Activated CD4-positive, alpha-beta T cell treated with anti-CD3 and anti-CD28 coated beads for 36 hours (primary cell): ENCODE data around the gene HIPK4. TPM values are rescaled to one million over a fixed set of nuclear protein-coding genes. Genes with fewer than 3 reads are reported as not detected.

Experiments used
- ATAC-seq: fragments of 200-7000 bp; cut with Tn5 transposase; one replicate; pipeline ENCODE4 v1.10.0; 2021; ENCODE audit warnings: mild to moderate bottlenecking, moderate library complexity
- CTCF ChIA-PET: fragments of 350-600 bp; sonication (Branson Sonifier 250); formaldehyde crosslinking; loops from one replicate; lab custom pipeline; 2021; ENCODE audit warnings: antibody characterized with exemption; lab: Charles Lee
- POLR2A ChIA-PET: fragments of 350-600 bp; sonication (Branson Sonifier 250); formaldehyde crosslinking; loops from one replicate; lab custom pipeline; 2021; ENCODE audit warnings: antibody characterized with exemption, inconsistent platforms; lab: Charles Lee
- DNase-seq: peaks from one replicate; pipeline ENCODE4 v3.0.0-alpha.2; 2020
- H3K27ac Mint-ChIP-seq: one replicate; pipeline ENCODE4 v1.8.0; 2021; ENCODE audit warnings: mixed read lengths
- H3K27me3 Mint-ChIP-seq: one replicate; pipeline ENCODE4 v1.8.0; 2021; ENCODE audit warnings: mixed read lengths
- H3K36me3 Mint-ChIP-seq: one replicate; pipeline ENCODE4 v1.8.0; 2021; ENCODE audit warnings: low read depth, mixed read lengths
- H3K4me1 Mint-ChIP-seq: one replicate; pipeline ENCODE4 v1.8.0; 2021; ENCODE audit warnings: mixed read lengths
- H3K4me3 Mint-ChIP-seq: one replicate; pipeline ENCODE4 v1.8.0; 2021; ENCODE audit warnings: mild to moderate bottlenecking, moderate library complexity, mixed read lengths
- H3K9me3 Mint-ChIP-seq: one replicate; pipeline ENCODE4 v1.8.0; 2021; ENCODE audit warnings: low read depth, mixed read lengths
- intact Hi-C, 2 experiments: fragments of 100-400 bp; cut with DNase I in 1 of 2; cut with micrococcal nuclease in 1 of 2; formaldehyde crosslinking; loops; one replicate each; pipeline versions ENCODE4 v1.14.2 to v1.15.1; 2022 to 2024; cut with DNase I, micrococcal nuclease
- total RNA-seq, 2 experiments: library from RNA; stranded (reverse); gene quantifications; one replicate each; pipeline ENCODE4 v1.2.3, GENCODE V29; 2021

HIPK4 gene
- total RNA-seq, 2 experiments from 2014 or later, result 0.09 TPM; not detected in 1

DNA sequence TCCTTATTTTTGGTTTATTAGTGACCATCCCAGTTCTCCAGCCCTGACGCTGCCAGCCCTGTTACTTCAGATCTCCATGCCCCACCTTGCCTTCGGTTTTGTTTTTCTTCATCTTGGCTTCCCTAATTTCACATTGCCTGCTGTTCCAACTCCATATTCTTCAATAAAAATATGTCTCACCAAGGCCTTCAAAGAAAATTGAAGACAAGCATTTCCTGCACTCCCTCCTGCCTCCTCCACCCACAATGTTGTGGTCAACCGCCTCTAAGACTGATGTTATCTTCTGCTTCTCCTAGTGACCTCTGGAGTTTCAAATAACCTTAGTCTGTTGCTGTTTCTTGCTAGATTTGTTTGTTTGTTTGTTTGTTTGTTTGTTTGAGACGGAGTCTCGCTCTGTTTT, 26.9 kb downstream of the HIPK4 start:
- ATAC-seq (no peak), DNase-seq (no peak)
- Mint-ChIP-seq H3K4me1 (peaks cover 13% of the 10 kb centered on the region), H3K4me3 (no peak overlapping the region), H3K36me3 (peaks cover 2% of the 10 kb centered on the region), H3K9me3 (no peaks in the 10 kb centered on the region), H3K27ac (no peak overlapping the region), H3K27me3 (no peaks in the 10 kb centered on the region)
- ChIA-PET CTCF (interaction anchor here (1.5 kb wide), 1 partner anchor 101 kb away, joined by 3 read pairs; no protein-coding TSS in a partner anchor), POLR2A (no interaction called here)
- intact Hi-C loops, result no loop called here

DNA sequence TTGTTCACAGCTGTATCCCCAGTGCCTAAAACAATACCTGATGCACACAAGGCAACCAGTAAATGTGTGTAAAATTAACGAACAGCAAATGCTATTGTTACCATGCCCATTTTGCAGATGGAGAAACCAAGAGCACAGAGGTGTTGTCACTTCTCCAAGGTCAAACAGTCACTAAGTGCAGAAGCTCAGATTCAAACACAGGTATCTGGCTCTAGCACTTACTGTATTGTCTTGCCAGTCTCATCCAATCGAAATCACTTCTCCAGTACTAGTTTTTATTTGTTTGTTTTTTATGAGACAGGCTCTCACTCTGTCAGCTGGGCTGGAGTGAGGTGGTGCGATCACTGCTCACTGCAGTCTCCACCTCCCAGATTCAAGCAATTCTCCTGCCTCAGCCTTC, 27.8 kb downstream of the HIPK4 start:
- Mint-ChIP-seq H3K27me3 (no peaks in the 10 kb centered on the region), H3K27ac (no peak overlapping the region), H3K4me1 (peaks cover 13% of the 10 kb centered on the region), H3K9me3 (no peaks in the 10 kb centered on the region), H3K4me3 (no peak overlapping the region), H3K36me3 (peaks cover 2% of the 10 kb centered on the region)
- intact Hi-C loops, result no loop called here
- no peak for ATAC-seq
- DNase-seq, result no peak
- POLR2A ChIA-PET, result no interaction called here
- CTCF ChIA-PET, result no interaction called here

DNA sequence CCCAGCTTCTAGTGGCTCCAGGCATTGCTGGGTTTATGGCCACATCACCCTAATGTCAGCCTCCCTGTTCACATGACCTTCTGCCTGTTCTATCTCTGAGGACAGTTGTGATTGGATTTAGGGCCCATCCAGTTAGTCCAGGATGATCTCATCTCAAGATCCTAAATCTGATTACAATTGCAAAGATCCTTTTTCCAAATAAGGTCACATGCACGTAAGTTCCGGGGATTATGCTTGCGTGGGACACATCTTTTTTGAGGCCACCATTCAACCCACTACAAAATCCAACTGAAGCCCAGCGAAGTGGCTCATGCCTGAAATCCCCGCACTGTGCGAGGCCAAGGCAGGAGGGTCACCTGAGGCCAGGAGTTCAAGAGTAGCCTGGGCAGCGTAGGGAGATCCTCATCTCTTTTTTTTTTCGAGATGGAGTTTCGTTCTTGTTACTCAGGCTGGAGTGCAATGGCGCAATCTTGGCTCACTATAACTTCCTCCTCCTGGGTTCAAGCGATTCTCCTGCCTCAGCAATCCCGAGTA, 29.2 kb downstream of the HIPK4 start:
- POLR2A ChIA-PET, result no interaction called here
- Mint-ChIP-seq H3K27me3 (no peaks in the 10 kb centered on the region), H3K9me3 (no peaks in the 10 kb centered on the region), H3K36me3 (no peaks in the 10 kb centered on the region), H3K27ac (no peak overlapping the region), H3K4me1 (peaks cover 19% of the 10 kb centered on the region), H3K4me3 (no peak overlapping the region)
- intact Hi-C loops, result no loop called here
- DNase-seq (no peak), ATAC-seq (no peak)
- CTCF ChIA-PET, result no interaction called here

DNA sequence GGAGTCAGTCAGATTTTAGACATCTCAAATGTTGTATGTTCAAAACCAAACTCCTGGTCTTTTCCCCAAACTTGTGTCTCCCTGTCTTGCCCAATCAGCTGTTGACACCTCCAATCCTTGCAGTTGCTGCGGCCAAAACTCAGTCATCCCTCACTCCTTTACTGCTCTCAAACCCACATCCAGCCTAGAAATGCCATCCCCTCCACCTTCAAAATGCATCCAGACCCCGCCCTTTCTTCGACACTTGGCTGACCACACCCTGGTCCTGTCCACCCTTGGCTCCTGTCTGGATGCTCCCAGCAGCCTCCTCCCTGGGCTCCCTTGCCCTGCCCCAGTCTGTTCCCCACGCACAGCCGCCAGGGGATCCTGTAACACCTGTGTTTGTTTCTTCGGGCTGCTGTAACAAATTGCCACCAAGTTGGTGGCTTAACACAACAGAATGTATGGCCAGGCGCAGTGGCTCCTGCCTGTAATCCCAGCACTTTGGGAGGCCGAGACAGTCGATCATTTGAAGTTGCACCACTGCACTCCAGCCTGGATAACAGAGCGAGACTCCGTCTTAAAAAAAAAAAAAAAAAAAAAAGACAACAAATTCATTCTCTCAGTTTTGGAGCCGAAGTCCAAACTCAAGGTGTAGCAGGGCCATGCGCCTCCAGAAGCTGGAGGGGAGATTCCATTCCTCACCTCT, 29.8 kb downstream of the HIPK4 start:
- ATAC-seq (no peak), DNase-seq (no peak)
- Mint-ChIP-seq H3K9me3 (no peaks in the 10 kb centered on the region), H3K4me3 (no peak overlapping the region), H3K27ac (no peak overlapping the region), H3K36me3 (no peaks in the 10 kb centered on the region), H3K27me3 (no peaks in the 10 kb centered on the region), H3K4me1 (peaks cover 17% of the 10 kb centered on the region)
- intact Hi-C loops, result no loop called here
- POLR2A ChIA-PET, result no interaction called here
- CTCF ChIA-PET, result no interaction called here

DNA sequence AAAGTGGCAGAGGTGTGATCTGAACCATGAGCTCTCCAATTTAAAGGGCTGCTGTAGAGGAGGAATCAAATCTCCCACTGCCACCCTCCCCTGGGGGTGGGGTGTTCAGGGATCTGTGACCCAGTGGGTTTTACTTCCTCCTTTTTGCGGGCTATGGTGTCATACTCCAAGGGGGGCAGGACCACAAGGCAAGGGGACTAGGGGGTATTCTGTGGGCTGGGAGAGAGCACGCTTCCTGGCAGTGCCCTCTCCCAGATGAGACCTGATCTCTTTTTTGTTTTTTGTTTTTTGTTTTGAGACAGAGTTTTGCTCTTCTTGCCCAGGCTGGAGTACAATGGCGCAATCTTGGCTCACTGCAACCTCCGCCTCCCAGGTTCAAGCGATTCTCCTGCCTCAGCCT, 31.2 kb downstream of the HIPK4 start:
- CTCF ChIA-PET, result no interaction called here
- intact Hi-C loops, result no loop called here
- POLR2A ChIA-PET, result no interaction called here
- no peaks in the 10 kb centered on the region for H3K27me3 Mint-ChIP-seq
- no peak for ATAC-seq
- no peaks in the 10 kb centered on the region for H3K9me3 Mint-ChIP-seq
- peaks cover 13% of the 10 kb centered on the region for H3K4me1 Mint-ChIP-seq
- DNase-seq, result no peak
- H3K27ac Mint-ChIP-seq, result no peak overlapping the region
- H3K4me3 Mint-ChIP-seq, result no peak overlapping the region
- H3K36me3 Mint-ChIP-seq, result no peaks in the 10 kb centered on the region

DNA sequence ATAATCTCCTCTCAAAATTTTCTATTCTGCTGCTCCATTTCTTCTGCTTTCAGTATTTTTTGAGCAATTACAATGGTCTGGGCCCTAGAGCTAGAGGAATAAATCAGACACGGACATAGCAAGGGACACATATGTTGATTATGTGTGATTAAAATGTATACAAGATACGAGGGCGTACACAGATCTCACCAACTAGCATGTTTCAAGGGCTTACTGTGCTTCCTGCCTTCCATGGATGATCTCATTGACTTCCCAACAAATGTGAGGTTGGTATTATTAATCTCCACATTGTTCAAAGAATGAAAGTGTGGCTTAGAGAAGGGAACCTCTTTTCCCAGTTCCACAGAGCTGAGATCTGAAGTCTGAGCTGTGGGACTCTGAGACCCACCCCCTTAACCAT, 32.3 kb downstream of the HIPK4 start:
- Mint-ChIP-seq H3K36me3 (no peaks in the 10 kb centered on the region), H3K4me1 (peaks cover 8% of the 10 kb centered on the region), H3K27me3 (no peaks in the 10 kb centered on the region), H3K27ac (no peak overlapping the region), H3K4me3 (no peak overlapping the region), H3K9me3 (no peaks in the 10 kb centered on the region)
- CTCF ChIA-PET, result interaction anchor here (0.9 kb wide), 1 partner anchor 9 kb away, joined by 3 read pairs; no protein-coding TSS in a partner anchor
- DNase-seq, result no peak
- POLR2A ChIA-PET, result no interaction called here
- no peak for ATAC-seq
- intact Hi-C loops, result no loop called here

DNA sequence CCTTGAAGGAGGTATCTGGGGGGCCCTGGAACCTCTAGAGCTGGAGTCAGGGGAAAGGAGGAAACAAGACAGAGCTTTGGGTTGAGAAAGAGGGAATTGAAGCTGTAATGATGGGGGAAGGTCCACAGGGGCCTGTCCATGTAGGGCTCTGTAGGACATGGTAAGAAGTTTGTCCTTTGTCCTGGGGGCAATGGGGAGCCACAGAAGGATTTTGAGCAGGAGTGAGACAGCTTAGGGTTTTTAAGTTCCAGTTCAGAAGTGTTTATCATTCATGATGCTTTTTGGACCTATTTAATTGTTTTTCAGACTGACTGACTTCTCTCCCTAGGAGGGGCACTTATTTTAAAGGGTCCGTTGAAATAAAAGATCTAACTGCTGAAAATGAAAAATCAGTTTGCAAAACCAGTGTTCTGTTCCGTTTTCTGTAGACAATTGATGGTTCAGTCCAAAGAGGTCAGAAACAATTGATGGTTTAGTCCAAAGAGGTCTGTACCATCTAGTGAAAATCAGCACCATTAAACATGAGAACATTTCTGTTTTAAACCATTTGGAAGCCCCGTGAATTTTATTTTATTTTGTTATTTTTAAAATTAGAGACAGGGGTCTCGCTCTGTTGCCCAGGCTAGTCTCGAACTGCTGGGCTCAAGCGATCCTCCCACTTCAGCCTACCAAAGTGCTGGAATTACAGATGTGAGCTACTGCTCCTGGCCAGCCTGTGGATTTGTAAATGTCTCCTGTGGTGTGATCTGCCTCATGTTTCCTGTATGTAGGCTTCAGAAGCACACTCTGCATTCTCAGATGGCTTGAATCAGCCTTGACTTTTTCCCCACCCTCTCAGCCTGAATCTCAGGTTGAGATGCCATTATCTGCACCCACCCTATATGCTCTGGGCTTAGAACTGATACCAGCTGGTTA, 33.0 kb downstream of the HIPK4 start:
- Mint-ChIP-seq H3K27ac (no peak overlapping the region), H3K27me3 (no peaks in the 10 kb centered on the region), H3K36me3 (no peaks in the 10 kb centered on the region), H3K4me1 (peaks cover 8% of the 10 kb centered on the region), H3K4me3 (no peak overlapping the region), H3K9me3 (no peaks in the 10 kb centered on the region)
- intact Hi-C loops, result no loop called here
- POLR2A ChIA-PET, result no interaction called here
- ATAC-seq (no peak), DNase-seq (no peak)
- CTCF ChIA-PET, result interaction anchor here (0.9 to 1.0 kb wide), 2 partner anchors 10 to 64 kb away, joined by 3 to 6 read pairs; no protein-coding TSS in a partner anchor

DNA sequence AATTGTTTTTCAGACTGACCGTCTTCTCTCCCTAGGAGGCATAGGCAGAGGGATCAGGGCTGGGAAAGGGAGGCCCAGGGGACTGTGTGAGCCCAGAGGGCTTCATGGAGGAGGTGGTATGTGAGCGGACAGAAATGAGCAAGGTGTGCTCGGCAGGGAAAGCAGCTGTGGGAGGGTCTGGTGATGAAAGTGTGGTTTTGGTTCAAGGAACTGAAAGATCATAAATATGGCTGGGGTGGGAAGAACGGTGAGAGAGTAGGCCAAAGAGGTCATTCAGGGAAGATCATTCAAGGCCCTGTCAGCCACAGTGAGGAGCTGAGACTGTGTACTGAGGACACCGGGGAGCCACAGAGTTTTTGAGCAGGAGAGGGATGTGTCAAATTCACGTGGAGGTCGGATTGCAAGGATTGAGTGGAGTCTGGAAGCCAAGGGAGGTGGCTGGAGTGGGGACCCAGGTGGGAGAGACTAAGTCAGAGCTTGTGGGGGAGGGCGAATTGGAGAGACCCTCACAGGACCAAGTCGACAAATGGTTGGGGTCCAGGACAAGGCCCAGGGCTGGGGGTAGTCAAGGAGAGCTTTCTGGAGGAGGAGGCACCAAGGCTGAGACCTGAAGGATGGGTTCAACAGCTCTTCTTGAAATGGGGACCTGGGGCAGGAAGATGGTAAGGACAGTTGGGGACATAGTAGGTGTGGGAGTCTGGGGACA, 33.9 kb downstream of the HIPK4 start:
- no peak overlapping the region for H3K4me3 Mint-ChIP-seq
- H3K9me3 Mint-ChIP-seq, result no peaks in the 10 kb centered on the region
- DNase-seq (no peak), ATAC-seq (no peak)
- no peaks in the 10 kb centered on the region for H3K27me3 Mint-ChIP-seq
- H3K4me1 Mint-ChIP-seq, result peaks cover 8% of the 10 kb centered on the region
- intact Hi-C loops, result no loop called here
- H3K27ac Mint-ChIP-seq, result no peak overlapping the region
- H3K36me3 Mint-ChIP-seq, result no peaks in the 10 kb centered on the region
- POLR2A ChIA-PET, result no interaction called here
- CTCF ChIA-PET, result interaction anchor here (1.0 kb wide), 1 partner anchor 65 kb away, joined by 6 read pairs; no protein-coding TSS in a partner anchor

DNA sequence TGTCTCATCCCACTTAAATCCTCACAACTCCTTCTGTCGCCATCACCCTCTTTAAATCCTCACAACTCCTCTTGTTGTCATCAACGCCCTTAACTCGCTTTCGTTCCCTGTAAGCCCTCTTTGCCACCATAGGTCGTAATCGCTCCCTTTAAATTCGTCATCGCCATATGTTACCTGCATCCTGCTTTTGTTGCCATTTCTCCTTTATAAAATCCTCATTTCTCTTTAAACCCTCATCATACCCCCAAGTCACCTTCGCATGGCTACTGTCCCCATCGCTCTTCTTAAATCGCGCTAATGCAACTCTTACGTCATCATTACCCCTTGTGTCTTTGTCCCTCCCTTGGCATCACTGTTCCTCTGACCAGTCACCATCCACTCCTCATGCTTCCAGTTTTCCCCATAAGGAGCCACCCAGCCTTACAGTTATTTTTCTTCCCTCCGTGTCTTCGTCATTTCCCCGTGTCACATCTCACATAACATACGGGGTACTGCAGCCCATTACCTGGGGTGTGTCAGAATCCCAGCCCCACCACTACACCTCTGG, 40.9 kb downstream of the HIPK4 start:
- peak overlapping the region; percentile 91 for H3K27ac Mint-ChIP-seq
- no peaks in the 10 kb centered on the region for H3K36me3 Mint-ChIP-seq
- ChIA-PET CTCF (interaction anchor here (1.0 to 1.5 kb wide), 2 partner anchors 44 to 174 kb away, joined by 3 to 7 read pairs; no protein-coding TSS in a partner anchor), POLR2A (interaction anchor here (0.6 to 1.2 kb wide), 3 partner anchors 117 to 382 kb away, joined by 3 read pairs; partner anchors contain the start of gene BLVRB)
- DNase-seq (peak; percentile 18), ATAC-seq (no peak)
- intact Hi-C loops, result loop anchor here (1.0 to 5.0 kb wide), 20 partner anchors 16 to 1008 kb away; partner anchors contain the start of genes AKT2 (in 2 of the 2), SERTAD3 (in 2 of the 2), SHKBP1 (in 2 of the 2) and ACTMAP (in 1 of the 2)
- H3K4me1 Mint-ChIP-seq, result peaks cover 26% of the 10 kb centered on the region
- peak overlapping the region; percentile 96 for H3K4me3 Mint-ChIP-seq
- H3K9me3 Mint-ChIP-seq, result no peaks in the 10 kb centered on the region
- H3K27me3 Mint-ChIP-seq, result no peaks in the 10 kb centered on the region

DNA sequence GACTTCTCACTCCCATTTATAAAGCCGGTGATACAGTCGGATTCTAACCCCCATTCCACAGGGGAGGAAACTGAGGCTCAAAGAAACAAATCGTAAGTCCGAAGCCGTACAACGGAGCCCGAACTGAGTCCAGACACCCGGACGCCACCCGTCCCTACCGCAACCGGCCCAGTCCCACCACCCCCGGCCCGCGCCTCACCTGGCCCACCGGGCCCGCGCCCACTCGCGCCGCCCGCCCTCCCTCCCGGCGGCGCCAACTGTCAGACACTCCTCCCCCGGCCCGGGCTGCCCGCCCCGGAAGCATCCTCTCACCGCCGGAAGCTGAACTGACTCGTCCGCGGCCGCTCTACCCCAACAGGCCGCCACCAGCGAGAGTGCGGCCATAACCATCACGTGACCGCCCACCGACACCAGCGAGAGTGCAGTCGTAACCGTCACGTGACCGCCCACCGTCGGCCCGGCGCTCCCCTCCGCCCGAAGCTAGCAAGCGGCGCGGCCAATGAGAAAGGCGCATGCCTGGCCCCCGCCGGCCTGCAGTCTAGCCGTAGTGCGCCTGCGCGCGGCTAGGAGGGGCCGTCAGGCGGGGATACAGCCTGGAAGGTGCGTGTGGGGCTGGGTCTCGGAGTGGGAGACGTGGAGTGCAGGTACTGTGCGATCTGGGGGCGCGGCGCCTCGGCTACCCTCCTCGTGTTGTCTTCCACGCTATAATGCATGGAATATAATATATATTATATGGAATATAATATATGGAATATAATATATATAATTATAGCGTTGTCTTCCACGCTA, 41.7 kb downstream of the HIPK4 start, which contains the start of the genes C19orf47 and PLD3:
Gene C19orf47 (minus strand): TSS at position 273 of the 789 bp plus-strand sequence. CDS start 6,540 bp downstream, outside the sequence.
Gene PLD3 (plus strand): TSS at position 571 of the 789 bp plus-strand sequence. CDS start 17,789 bp downstream, outside the sequence.
- peak within 1 kb of the TSS; percentile 91 for H3K27ac Mint-ChIP-seq
- intact Hi-C loops, result loop anchor here (1.0 to 5.0 kb wide), 20 partner anchors 17 to 1007 kb away; partner anchors contain the start of genes AKT2 (in 2 of the 2), SERTAD3 (in 2 of the 2), SHKBP1 (in 2 of the 2) and ACTMAP (in 1 of the 2)
- POLR2A ChIA-PET, result interaction anchor here (0.6 to 1.2 kb wide), 3 partner anchors 118 to 381 kb away, joined by 3 read pairs; partner anchors contain the start of gene BLVRB
- ATAC-seq (peak; percentile 97), DNase-seq (peak; percentile 100)
- no peaks in the 10 kb centered on the region for H3K36me3 Mint-ChIP-seq
- H3K4me3 Mint-ChIP-seq, result peak within 1 kb of the TSS; percentile 96
- no peaks in the 10 kb centered on the region for H3K27me3 Mint-ChIP-seq
- CTCF ChIA-PET, result interaction anchor here (0.6 to 1.5 kb wide), 4 partner anchors 43 to 881 kb away, joined by 3 to 7 read pairs (median 3); no protein-coding TSS in a partner anchor
- peaks cover 26% of the 10 kb centered on the region for H3K4me1 Mint-ChIP-seq
- H3K9me3 Mint-ChIP-seq, result no peaks in the 10 kb centered on the region
